ENCODE data around the gene ABHD1.
"Not testable (repeated sequence)": the region's sequence is repeated elsewhere in the genome, so short reads cannot be mapped to it uniquely, and the experiment has no call there.

Gene ABHD1

DNA sequence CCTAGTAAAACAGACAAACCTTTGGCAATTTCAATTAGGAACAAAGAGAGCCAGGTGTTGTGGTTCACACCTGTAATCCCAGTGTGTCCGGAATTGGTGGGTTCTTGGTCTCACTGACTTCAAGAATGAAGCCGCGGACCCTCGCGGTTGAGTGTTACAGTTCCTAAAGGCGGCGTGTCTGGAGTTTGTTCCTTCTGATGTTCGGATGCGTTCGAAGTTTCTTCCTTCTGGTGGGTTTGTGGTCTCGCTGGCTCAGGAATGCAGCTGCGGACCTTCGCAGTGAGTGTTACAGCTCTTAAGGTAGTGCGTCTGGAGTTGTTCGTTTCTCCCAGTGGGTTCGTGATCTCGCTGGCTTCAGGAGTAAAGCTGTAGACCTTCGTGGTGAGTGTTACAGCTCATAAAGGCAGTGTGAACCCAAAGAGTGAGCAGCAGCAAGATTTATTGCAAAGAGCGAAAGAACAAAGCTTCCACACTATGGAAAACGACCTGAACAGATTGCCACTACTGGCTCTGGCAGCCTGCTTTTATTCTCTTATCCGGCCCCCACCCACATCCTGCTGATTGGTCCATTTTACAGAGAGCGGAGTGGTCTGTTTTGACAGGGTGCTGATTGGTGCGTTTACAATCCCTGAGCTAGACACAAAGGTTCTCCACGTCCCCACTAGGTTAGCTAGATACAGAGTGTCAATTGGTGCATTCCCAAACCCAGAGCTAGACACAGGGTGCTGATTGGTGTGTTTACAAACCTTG, 12.8 kb upstream of the ABHD1 start:
- not testable (repeated sequence) for DNase-seq (ENCODE audit: low spot score)

DNA sequence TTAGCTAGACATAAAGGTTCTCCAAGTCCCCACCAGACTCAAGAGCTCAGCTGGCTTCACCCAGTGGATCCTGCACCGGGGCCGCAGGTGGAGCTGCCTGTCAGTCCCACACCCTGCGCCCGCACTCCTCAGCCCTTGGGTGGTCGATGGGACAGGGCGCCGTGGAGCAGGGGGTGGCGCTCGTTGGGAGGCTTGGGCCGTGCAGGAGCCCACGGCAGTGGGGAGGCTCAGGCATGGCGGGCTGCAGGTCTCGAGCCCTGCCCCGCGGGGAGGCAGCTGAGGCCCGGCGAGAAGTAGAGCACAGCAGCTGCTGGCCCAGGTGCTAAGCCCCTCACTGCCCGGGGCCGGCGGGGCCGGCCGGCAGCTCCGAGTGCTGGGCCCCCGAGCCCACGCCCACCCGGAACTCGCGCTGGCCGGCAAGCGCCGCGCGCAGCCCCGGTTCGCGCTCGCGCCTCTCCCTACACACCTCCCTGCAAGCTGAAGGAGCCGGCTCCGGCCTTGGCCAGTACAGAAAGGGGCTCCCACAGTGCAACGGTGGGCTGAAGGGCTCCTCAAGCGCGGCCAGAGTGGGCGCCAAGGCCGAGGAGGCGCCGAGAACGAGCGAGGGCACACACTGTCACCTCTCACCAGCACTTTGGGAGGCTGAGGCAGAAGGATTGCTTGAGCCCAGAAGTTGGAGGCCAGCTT, 12.1 kb upstream of the ABHD1 start:
- DNase-seq (ENCODE audit: low spot score), result not testable (repeated sequence)

DNA sequence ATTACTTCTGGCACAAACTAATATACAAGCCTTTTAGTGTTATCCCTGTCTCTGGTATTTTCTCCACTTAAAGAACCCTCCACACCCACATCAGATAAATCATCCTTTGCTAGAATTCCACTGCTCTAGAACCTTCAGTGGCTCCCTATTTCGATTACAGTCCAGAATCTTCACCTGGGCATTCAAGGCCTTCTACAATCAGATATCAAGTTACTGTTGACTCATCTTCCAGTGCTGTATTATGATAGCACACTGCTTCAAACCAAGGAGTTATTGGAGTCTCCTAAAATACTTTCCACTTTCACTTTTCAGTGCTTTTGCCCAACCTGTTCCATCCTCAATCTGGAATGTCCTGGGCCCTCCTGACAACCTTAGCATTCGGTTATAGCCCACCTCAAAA, 8.1 kb upstream of the ABHD1 start:
- DNase-seq (ENCODE audit: low spot score), result no peak

DNA sequence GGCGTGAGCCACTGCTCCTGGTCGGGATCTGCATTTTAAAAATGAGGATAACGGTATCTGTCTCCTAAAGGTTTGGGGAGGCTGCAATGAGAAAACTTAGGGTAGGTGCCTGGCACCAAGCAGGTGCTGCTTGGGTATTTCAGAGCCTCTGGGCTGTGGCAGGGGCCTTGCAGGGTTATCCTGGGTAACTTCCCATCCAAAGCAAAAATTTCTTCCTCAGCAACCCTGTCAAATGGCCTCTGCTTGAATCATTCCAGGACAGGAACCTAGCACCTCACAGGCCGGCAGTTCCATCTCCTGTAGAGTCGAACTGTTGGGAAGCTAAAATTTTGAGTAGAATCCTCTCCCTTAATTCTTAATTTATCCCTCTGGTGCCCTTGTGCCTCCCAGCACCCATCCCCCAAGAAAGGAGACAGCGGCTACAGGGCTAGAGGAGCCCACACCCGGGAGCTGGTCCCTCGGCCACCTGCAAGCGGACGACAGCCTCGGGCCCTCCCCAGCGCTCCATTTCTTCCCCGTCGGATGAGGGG, 5.6 kb upstream of the ABHD1 start:
- no peak for DNase-seq (ENCODE audit: low spot score)

GRCh38 chr2:27118525-27119329, 4.9 kb upstream of the ABHD1 start, which contains the start of gene CGREF1:
Gene CGREF1, minus strand, starts transcription at chr2:27119128. Its CDS starts 14,762 bp downstream, at chr2:27104366.
- DNase-seq (ENCODE audit: low spot score), result peak; percentile 37

GRCh38 chr2:27119330-27119670, 4.3 kb upstream of the ABHD1 start:
- DNase-seq (ENCODE audit: low spot score), result not testable (repeated sequence)

DNA sequence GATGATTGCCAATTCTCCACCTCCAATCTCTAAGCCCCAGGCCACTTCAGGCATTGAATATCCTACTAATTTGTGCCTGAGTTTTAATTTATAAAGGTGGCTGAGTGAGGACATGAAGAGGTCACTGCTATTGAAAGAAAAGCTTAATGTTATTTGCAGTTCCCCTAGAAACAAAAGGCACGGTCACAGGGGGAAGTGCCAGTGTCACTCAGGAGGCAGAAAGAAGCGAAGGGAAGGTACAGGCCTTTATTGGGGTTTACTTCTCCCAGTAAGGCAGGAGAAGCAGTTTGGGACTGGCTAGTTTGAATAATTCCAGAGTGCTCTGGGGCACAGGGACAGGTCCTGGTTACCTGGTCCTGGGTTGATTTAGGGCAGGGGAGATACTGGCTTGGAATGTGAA, 1.7 kb upstream of the ABHD1 start:
- no peak for DNase-seq (ENCODE audit: low spot score)

GRCh38 chr2:27122791-27123190, 824 bp upstream of the ABHD1 start:
- DNase-seq (ENCODE audit: low spot score), result no peak

DNA sequence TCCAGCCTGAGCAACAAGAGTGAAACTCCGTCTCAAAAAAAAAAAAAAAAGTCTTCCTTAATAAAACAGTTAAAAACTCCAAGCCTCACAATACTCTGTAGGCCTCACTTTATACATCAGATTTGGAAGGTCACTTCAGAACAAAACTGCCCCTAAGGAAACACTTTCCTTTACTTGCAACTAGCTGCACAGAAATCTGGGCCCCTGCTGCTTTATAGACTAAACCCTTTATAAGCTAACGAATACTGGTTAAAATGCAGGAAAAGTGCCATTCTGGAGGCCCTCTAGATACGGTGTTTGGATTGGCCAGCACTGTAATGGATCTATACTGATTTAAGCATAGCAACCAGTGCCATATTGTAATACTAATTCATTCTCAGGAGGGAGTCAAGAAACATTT, 1.5 kb downstream of the ABHD1 start:
- DNase-seq (ENCODE audit: low spot score), result no peak

DNA sequence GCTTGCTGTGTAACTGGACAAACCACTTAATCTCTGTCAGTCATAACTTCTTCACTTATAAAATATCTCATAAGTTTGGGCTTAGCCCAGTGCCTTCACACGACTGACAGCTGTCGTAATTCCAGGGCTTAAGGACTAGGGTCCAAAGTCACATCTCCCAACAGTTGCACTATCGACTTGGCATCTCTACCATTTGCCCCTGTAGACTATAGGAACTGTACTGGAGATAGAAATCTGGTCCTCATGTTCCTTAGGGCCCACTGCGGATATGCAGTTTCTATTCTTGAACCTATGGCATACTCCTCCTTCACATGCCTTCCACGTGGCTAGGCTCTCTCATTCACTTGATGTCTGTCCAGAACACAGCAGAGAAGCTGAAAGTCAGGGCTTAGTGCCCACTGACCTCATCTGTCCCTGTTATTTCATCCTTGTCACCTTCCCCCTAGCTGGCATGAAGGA, 2.7 kb downstream of the ABHD1 start:
- no peak for DNase-seq (ENCODE audit: low spot score)

- DNase-seq (ENCODE audit: low spot score), result no peak
Observed at GRCh38 chr2:27127883-27128667, 4.5 kb downstream of the ABHD1 start.

DNA sequence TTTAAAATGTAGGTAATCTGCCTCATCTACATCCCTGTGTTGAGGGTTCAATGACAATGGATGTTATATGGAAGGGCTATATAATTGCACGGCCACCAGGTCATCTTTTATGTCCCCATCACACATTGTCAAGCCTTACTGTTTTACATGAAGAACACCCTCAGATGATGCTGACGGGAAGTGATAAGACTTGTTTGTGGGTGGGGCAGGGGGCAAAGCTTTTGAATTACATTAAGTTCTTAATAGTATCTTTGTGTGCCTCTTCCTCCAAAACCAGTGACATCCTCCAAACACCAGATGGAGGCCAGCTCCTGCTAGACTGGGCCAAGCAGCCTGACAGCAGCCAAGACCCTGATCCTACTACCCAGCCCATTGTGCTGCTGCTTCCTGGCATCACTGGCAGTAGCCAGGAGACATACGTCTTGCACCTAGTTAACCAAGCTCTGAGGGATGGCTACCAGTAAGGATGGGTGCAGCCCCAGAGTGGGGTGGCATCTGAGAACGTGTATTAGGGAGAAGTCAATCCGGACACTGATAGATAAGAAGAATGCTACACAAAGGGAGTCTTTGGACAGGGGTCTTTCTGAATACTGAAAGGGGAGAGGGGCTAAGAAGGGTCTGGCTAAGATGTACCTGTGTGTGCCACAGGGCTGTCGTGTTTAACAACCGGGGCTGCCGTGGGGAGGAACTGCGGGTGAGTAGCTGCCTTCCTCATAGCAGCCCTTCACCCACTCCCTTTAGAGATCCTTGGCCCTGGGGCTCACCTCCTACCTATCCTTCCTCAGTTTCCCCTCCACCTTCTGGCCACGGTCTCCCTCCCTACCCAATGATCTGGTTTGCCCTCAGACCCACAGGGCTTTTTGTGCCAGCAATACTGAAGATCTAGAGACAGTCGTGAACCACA, 5.3 kb downstream of the ABHD1 start:
- no peak for DNase-seq (ENCODE audit: low spot score)

DNA sequence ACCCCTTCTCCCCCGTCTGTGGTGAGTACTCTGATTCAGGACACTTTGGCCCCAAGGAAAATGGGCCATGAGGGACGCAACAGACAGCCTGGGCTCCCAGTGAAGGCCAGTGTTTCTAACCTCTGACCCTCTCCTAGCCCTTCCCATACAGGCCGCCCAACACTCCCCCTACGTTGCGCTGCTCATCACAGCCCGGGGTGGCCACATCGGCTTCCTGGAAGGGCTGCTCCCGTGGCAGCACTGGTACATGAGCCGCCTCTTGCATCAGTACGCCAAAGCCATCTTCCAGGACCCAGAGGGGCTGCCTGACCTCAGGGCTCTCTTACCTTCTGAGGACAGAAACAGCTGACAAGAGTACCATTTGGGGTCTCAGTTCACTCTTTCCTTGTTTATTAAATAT, 6.8 kb downstream of the ABHD1 start:
- DNase-seq (ENCODE audit: low spot score), result no peak

GRCh38 chr2:27131429-27131828, 7.8 kb downstream of the ABHD1 start:
- DNase-seq (ENCODE audit: low spot score), result no peak

DNA sequence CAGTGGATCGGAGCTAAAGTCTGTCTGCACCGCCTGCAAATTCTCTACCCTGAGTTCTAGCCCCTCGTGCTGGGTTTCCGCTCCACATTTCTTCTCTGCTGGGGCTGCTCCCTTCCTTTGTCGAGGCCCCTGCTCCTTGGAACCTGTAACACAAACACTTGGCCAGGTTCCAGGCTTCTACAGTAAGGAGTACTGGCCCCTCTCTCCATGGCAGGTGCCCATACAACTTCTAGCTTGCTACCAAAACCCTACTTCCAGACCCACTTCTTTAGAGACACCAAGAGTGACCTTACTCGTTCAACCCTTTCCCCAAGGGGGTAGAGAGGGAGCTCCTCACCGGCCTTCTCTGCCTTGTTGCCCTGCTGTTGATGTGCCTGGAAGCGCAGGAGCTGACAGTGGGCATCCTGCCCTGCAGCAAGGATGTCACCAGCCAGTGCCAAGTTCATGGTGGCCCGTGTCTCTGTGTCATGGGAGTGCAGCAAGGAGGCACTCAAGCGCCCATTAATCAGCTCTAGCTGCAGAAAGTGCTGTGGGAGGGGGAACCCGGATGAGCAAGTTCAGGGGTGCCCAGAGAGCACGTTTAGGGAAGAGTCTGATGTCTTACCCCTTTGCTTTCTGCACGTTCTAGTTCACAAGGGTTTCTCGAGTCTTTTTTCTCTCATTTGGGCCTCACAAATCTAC, 9.7 kb downstream of the ABHD1 start:
- DNase-seq (ENCODE audit: low spot score), result no peak

DNA sequence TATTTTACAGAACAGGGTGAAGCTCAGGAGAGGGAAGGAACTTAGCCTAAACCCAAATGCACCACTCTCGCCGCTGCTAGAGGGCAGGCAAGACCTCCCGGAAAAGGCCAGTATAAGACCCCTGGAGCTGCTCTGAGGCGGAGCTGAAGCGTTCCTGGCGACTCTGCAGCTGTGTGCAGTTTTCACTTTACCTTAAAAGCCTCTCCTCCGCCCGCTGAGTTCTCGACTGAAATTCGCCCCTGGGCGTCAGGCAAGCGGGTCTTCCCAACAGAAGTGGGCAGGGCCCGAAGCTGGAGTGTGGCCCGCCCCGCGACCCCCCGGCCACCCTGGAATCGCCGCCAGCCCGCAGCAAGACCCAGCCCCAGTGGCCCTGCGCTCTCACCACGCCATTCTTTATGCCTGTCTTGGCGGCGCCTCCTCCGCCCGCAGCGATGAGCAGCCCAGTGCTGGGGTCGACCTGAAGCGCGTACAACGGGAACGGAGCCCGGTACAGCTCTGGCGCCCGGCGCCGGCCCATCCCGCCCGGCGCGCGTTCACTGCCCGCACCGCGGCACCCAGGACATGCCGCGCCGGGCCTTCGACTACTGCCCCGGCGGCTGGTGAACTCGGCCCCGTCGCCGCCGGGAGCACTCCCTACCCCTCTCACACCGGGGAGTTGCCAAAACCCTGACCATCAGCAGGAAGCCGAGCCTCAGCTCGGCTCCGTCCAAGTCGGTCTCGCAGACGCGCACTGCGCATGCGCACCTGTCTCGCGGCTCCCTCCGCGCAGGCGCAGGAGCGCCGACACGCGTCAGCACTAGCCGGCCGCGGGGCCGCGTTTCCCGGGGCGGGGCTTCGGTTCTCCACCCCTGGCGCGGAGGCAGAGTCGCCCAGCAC, 10.5 kb downstream of the ABHD1 start, which contains the start of gene PREB:
Gene PREB (minus strand): TSS at position 732 of the 876 bp plus-strand sequence. CDS start 215 bp downstream, at position 517.
- no peak for DNase-seq (ENCODE audit: low spot score)

- peak; percentile 93 for DNase-seq (ENCODE audit: low spot score)
Observed at GRCh38 chr2:27134781-27135477, 11.3 kb downstream of the ABHD1 start.

DNA sequence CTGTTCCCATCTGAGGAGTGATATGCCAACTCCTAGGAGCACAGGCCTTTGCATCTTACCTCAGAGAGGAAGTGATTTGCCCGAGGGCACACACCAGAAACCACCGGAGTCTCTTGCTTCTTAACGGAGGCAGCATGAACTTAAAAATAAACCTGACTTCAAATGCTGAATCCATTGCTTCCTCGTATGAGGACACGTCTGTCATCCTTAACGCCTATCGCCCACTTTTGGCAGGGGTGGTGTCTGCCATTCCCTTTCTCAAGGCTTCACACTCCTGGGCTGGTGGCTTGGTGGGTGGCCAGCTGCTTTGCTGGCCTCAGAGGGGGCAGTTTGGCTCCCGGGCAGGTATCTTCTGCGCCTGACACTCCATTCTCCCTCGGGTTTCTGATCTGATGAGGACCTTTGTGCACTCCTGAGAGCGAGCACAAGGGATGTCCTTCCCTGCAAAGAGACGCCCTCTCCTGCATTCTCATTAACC, 11.9 kb downstream of the ABHD1 start:
- DNase-seq (ENCODE audit: low spot score), result no peak

Data from Ammon's horn (tissue), 1 donor.